ENCODE results near the gene CES4A. TPM values are rescaled to one million over a fixed set of nuclear protein-coding genes. Genes with fewer than 3 reads are reported as not detected.

Gene CES4A
- total and polyA plus RNA-seq, 2 of the 13 experiments (the other 11 are each of a cell fraction or from before 2014, with no cell fraction given): 0.09 to 0.17 TPM

DNA sequence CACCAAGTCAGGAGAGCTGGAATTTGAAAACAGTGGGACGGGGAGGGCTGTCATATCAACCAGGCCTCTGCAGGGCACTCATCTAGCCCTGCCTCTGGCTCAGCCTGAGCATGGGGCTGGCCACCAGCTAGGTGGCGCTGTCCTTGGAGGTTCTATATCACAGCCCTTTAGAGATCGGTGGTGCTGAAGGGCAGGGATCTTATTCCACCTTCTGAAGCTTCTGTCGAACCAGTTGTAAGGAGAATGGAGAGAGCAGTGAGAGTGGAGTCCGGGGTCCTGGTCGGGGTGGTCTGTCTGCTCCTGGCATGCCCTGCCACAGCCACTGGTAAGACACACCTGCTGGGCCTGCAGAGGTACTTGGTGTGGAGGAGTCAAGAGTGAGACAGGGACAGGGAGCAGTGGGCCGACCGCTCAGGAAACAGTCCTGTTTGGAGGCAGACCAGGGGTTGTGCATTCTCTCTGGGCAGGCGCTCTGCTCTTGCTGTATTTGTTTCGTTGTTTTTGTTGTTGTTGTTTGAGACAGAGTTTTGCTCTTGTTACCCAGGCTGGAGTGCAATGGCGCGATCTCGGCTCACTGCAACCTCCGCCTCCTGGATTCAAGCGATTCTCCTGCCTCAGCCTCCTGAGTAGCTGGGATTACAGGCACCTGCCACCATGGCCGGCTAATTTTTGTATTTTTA is 27.2 kb upstream of the CES4A start, which contains the start of gene CES3 (continued):
- TF ChIP-seq, protein P1, sequence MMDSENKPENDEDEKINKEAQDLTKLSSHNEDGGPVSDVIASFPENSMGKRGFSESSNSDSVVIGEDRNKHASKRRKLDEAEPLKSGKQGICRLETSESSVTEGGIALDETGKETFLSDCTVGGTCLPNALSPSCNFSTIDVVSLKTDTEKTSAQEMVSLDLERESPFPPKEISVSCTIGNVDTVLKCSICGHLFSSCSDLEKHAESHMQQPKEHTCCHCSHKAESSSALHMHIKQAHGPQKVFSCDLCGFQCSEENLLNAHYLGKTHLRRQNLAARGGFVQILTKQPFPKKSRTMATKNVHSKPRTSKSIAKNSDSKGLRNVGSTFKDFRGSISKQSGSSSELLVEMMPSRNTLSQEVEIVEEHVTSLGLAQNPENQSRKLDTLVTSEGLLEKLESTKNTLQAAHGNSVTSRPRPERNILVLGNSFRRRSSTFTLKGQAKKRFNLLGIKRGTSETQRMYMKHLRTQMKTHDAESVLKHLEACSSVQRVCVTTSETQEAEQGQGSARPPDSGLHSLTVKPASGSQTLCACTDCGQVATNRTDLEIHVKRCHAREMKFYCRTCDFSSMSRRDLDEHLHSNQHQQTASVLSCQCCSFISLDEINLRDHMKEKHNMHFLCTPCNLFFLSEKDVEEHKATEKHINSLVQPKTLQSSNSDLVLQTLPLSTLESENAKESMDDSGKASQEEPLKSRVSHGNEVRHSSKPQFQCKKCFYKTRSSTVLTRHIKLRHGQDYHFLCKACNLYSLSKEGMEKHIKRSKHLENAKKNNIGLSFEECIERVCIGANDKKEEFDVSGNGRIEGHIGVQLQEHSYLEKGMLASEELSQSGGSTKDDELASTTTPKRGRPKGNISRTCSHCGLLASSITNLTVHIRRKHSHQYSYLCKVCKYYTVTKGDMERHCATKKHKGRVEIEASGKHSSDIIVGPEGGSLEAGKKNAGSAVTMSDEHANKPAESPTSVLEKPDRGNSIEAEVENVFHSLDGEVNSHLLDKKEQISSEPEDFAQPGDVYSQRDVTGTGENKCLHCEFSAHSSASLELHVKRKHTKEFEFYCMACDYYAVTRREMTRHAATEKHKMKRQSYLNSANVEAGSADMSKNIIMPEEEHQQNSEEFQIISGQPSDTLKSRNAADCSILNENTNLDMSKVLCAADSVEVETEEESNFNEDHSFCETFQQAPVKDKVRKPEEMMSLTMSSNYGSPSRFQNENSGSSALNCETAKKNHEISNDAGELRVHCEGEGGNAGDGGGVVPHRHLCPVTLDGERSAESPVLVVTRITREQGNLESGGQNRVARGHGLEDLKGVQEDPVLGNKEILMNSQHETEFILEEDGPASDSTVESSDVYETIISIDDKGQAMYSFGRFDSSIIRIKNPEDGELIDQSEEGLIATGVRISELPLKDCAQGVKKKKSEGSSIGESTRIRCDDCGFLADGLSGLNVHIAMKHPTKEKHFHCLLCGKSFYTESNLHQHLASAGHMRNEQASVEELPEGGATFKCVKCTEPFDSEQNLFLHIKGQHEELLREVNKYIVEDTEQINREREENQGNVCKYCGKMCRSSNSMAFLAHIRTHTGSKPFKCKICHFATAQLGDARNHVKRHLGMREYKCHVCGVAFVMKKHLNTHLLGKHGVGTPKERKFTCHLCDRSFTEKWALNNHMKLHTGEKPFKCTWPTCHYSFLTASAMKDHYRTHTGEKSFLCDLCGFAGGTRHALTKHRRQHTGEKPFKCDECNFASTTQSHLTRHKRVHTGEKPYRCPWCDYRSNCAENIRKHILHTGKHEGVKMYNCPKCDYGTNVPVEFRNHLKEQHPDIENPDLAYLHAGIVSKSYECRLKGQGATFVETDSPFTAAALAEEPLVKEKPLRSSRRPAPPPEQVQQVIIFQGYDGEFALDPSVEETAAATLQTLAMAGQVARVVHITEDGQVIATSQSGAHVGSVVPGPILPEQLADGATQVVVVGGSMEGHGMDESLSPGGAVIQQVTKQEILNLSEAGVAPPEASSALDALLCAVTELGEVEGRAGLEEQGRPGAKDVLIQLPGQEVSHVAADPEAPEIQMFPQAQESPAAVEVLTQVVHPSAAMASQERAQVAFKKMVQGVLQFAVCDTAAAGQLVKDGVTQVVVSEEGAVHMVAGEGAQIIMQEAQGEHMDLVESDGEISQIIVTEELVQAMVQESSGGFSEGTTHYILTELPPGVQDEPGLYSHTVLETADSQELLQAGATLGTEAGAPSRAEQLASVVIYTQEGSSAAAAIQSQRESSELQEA (CRISPR knock-in tag; IDR thresholded peaks at IDR 0.05; ENCODE audit: not compliant biosample characterization): no peak
- TF ChIP-seq ATF7 (IDR thresholded peaks at IDR 0.05): no peak
- no peak for TF ChIP-seq ATF7 (CRISPR knock-in tag; IDR thresholded peaks at IDR 0.05)
- TF ChIP-seq ZNF350 (CRISPR knock-in tag; IDR thresholded peaks at IDR 0.05; ENCODE audit: borderline replicate concordance, low read depth): peak; percentile 46; the same call in 1 of the 2 replicates
- peak; percentile 84; the same call in 1 of the 2 replicates for TF ChIP-seq MIER3 (CRISPR knock-in tag; IDR thresholded peaks at IDR 0.05; ENCODE audit: borderline replicate concordance)
- no peak for TF ChIP-seq DR1 (CRISPR knock-in tag; IDR thresholded peaks at IDR 0.05)
- TF ChIP-seq ZNF382 (CRISPR knock-in tag; IDR thresholded peaks at IDR 0.05; ENCODE audit: borderline replicate concordance): no peak
- no peak for TF ChIP-seq ZNF121 (CRISPR knock-in tag; IDR thresholded peaks at IDR 0.05)
- no peak for TF ChIP-seq ZNF30 (CRISPR knock-in tag; IDR thresholded peaks at IDR 0.05)
- TF ChIP-seq, protein P2, sequence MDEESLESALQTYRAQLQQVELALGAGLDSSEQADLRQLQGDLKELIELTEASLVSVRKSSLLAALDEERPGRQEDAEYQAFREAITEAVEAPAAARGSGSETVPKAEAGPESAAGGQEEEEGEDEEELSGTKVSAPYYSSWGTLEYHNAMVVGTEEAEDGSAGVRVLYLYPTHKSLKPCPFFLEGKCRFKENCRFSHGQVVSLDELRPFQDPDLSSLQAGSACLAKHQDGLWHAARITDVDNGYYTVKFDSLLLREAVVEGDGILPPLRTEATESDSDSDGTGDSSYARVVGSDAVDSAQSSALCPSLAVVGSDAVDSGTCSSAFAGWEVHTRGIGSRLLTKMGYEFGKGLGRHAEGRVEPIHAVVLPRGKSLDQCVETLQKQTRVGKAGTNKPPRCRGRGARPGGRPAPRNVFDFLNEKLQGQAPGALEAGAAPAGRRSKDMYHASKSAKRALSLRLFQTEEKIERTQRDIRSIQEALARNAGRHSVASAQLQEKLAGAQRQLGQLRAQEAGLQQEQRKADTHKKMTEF (CRISPR knock-in tag; IDR thresholded peaks at IDR 0.05): peak; percentile 72; the same call in 1 of the 2 replicates
- peak in 1 of 2 experiments; percentile 68; a peak in 2 of 4 replicates for TF ChIP-seq POLR2A (IDR thresholded peaks at IDR 0.05; ENCODE audit: insufficient read depth in 1 of 2, low read depth in 2 of 2, low read length in 2 of 2)
- TF ChIP-seq ETV6 (CRISPR knock-in tag; conservative IDR thresholded peaks at IDR 0.05): no peak
- TF ChIP-seq ZNF547 (CRISPR knock-in tag; IDR thresholded peaks at IDR 0.05): no peak
- TF ChIP-seq KLF16 (CRISPR knock-in tag; IDR thresholded peaks at IDR 0.05): peak in 1 of 2 experiments; percentile 65; a peak in 1 of 4 replicates
- TF ChIP-seq GABPB1 (CRISPR knock-in tag; IDR thresholded peaks at IDR 0.05): 0 out of 2 replicates have a peak, but pooled peaks have one; percentile 12
- TF ChIP-seq, protein P3, sequence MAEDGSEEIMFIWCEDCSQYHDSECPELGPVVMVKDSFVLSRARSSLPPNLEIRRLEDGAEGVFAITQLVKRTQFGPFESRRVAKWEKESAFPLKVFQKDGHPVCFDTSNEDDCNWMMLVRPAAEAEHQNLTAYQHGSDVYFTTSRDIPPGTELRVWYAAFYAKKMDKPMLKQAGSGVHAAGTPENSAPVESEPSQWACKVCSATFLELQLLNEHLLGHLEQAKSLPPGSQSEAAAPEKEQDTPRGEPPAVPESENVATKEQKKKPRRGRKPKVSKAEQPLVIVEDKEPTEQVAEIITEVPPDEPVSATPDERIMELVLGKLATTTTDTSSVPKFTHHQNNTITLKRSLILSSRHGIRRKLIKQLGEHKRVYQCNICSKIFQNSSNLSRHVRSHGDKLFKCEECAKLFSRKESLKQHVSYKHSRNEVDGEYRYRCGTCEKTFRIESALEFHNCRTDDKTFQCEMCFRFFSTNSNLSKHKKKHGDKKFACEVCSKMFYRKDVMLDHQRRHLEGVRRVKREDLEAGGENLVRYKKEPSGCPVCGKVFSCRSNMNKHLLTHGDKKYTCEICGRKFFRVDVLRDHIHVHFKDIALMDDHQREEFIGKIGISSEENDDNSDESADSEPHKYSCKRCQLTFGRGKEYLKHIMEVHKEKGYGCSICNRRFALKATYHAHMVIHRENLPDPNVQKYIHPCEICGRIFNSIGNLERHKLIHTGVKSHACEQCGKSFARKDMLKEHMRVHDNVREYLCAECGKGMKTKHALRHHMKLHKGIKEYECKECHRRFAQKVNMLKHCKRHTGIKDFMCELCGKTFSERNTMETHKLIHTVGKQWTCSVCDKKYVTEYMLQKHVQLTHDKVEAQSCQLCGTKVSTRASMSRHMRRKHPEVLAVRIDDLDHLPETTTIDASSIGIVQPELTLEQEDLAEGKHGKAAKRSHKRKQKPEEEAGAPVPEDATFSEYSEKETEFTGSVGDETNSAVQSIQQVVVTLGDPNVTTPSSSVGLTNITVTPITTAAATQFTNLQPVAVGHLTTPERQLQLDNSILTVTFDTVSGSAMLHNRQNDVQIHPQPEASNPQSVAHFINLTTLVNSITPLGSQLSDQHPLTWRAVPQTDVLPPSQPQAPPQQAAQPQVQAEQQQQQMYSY (CRISPR knock-in tag; IDR thresholded peaks at IDR 0.05): no peak
